ENCODE measurements around the gene ERG28.
"Not testable (repeated sequence)": the region's sequence is repeated elsewhere in the genome, so short reads cannot be mapped to it uniquely, and the experiment has no call there.

ERG28 gene

DNA sequence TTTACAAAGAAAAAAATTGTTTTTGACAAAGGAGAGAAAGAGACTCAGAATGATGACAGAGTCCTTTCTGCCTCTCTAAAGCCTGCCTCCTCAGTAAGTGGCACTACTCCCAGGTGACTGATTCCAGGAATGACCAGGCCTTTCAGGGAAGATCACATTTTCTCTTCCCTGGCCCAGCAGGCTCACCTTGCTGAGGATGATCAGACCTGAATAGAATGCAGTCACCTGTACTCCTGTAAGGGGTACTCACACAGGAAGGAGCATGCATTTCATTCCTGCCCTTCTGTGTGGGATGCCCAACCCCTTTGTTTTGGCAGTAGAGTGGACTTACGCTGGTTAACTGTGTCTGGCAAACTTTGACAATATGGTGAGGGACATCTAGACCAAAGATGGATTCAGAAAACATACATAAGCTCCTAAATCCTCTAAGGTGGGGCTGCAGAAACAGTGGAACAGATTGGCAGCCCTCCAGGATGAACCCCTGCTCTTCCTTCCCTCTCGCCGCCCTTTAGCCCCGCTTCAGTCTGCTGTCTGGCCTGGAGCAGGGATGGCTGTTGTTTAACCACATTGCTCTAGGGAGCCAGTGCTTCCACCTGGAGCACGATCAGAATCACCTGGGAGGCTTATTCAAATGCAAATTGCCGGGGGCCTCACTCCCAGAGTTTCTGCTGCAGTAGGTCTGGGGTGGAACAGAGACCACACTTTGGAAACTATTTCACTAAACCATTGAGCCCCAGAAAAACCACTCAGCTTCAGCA, 29.8 kb downstream of the ERG28 start:
- in situ Hi-C loops (cut with MboI; ENCODE audit: low sequenced_read_pairs) = no loop called here

- in situ Hi-C loops (cut with MboI; ENCODE audit: low sequenced_read_pairs) = no loop called here
Measured at GRCh38 chr14:75628816-75629215, 31.9 kb downstream of the ERG28 start.

GRCh38 chr14:75627406-75627805, 33.3 kb downstream of the ERG28 start:
- in situ Hi-C loops (cut with MboI; ENCODE audit: low sequenced_read_pairs) = no loop called here

- in situ Hi-C loops (cut with MboI; ENCODE audit: low sequenced_read_pairs) = no loop called here
Measured at GRCh38 chr14:75626863-75627262, 33.8 kb downstream of the ERG28 start.

- in situ Hi-C loops (cut with MboI; ENCODE audit: low sequenced_read_pairs) = no loop called here
Measured at GRCh38 chr14:75626396-75626795, 34.3 kb downstream of the ERG28 start.

DNA sequence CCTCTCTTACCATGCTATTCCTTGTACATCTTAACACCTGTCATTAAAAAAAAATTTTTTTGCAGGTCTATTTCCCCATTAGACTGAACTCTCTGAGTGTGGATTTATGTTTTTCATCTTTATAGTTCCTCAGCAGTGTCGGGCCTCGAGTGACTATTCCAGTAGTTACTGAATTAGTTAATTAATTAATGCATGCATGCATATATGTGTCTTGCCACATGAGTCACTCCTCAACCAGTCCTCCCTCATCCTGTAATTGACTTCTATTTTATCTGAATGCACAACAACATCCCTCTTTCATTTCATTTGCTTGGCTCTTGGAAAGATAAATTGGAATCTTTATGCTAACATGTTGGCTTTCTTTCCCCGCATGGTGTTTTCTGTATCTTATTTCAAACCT, 35.6 kb downstream of the ERG28 start:
- in situ Hi-C loops (cut with MboI; ENCODE audit: low sequenced_read_pairs) = no loop called here

- in situ Hi-C loops (cut with MboI; ENCODE audit: low sequenced_read_pairs) = no loop called here
Measured at GRCh38 chr14:75619548-75619947, 41.1 kb downstream of the ERG28 start.

DNA sequence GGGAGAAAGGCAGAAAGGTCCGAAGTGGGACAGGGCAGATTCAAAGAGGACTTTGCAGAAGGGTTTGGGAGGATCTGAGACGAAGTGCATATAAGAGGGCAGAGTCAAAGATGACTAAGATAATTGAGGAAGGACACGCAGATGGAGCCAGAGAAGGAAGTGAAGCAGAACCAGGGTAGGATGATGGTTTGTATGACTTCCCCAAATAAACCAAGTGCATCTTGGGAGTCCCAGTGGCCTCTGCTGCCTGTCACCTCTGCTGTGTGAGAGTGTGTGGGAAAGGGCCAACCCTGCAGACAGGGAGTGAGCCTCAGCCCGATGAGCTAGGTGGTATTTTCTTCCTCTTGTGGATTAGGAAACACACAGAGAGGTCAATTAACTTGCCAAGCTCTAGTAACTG, 45.5 kb downstream of the ERG28 start:
- in situ Hi-C loops (cut with MboI; ENCODE audit: low sequenced_read_pairs) = no loop called here

- in situ Hi-C loops (cut with MboI; ENCODE audit: low sequenced_read_pairs) = no loop called here
Measured at GRCh38 chr14:75614179-75614578, 46.5 kb downstream of the ERG28 start.

- in situ Hi-C loops (cut with MboI; ENCODE audit: low sequenced_read_pairs) = no loop called here
Measured at GRCh38 chr14:75612157-75612556, 48.5 kb downstream of the ERG28 start.

- in situ Hi-C loops (cut with MboI; ENCODE audit: low sequenced_read_pairs) = no loop called here
Measured at GRCh38 chr14:75610834-75611233, 49.8 kb downstream of the ERG28 start.

- in situ Hi-C loops (cut with MboI; ENCODE audit: low sequenced_read_pairs) = no loop called here
Measured at GRCh38 chr14:75609606-75610475, 50.8 kb downstream of the ERG28 start.

- in situ Hi-C loops (cut with MboI; ENCODE audit: low sequenced_read_pairs) = no loop called here
Measured at GRCh38 chr14:75609116-75609515, 51.6 kb downstream of the ERG28 start.

DNA sequence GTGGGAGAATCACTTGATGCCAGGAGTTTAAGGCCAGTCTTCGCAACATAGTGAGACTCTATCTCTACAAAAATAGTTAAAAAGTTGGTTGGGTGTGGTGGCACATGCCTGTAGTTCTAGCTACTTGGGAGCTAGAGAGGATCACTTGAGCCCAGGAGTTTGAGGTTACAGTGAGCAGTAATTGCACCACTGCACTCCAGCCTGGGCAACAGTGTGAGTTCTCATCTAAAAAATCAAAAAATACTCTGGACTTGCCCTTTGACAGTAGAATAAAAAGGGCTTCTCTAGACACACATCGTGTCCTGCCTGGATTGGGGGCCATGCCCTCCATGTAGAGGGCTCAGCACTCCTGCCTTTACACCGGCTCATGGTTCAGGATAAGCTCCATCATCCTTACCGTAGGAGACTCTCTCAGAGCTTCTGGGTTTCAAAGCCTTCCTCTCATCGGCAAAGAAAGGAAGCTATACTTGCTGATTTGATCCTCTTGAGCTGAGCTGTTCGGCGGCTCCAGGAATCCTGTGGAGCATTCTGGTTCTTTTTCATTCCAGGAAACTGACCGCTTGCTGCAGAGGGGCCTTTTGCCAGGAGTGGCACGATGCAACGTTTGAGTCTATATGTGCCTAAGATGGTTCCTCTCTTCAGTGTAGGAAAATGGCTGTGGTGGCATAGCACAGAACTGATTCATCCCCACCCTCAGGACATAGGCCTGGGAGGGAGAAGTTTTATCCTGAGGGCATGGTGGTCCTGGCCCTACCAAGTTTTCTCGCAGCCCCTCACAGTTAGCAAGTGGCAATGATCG, 52.6 kb downstream of the ERG28 start:
- in situ Hi-C loops (cut with MboI; ENCODE audit: low sequenced_read_pairs) = no loop called here

- in situ Hi-C loops (cut with MboI; ENCODE audit: low sequenced_read_pairs) = no loop called here
Measured at GRCh38 chr14:75607044-75607443, 53.6 kb downstream of the ERG28 start.

- in situ Hi-C loops (cut with MboI; ENCODE audit: low sequenced_read_pairs) = no loop called here
Measured at GRCh38 chr14:75605916-75606315, 54.8 kb downstream of the ERG28 start.

GRCh38 chr14:75604979-75605851, 55.5 kb downstream of the ERG28 start:
- in situ Hi-C loops (cut with MboI; ENCODE audit: low sequenced_read_pairs) = no loop called here

DNA sequence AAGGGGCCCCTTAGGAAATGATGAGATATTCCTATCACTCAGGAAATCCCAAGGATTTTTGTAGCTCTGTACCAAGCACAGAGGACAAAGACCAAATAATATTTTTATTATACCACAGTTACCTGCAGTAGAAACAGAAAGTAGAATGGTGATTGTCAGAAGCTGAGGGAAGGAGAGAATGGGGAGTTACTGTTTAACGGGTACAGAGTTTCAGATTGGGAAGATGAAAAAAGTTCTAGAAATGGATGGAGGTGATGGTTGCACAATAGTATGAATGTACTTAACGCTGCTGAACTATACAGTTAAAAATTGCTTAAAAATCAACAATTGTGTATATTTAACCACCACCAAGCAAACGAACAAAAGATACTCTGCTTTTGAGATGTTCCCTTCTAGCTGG, 58.2 kb downstream of the ERG28 start:
- in situ Hi-C loops (cut with MboI; ENCODE audit: low sequenced_read_pairs) = no loop called here

GRCh38 chr14:75601061-75601460, 59.6 kb downstream of the ERG28 start:
- in situ Hi-C loops (cut with MboI; ENCODE audit: low sequenced_read_pairs) = not testable (repeated sequence)

GRCh38 chr14:75600100-75600499, 60.6 kb downstream of the ERG28 start:
- in situ Hi-C loops (cut with MboI; ENCODE audit: low sequenced_read_pairs) = not testable (repeated sequence)
